HCT116 (cell line): ENCODE results near the gene GLUD1.
"Not testable (repeated sequence)": the region's sequence is repeated elsewhere in the genome, so short reads cannot be mapped to it uniquely, and the experiment has no call there.

Source experiments
- CTCF ChIP-seq, 3 experiments: fragments of 200-600 bp in 1 of 3; sonication (generic) in 1 of 3; IDR thresholded peaks in 2 of 3; conservative IDR thresholded peaks in 1 of 3; 2 replicates each; pipeline ENCODE4 v1.5.1; 2012 to 2017; ENCODE audit warnings: low read depth in 2 of 3, low read length in 2 of 3, antibody characterized with exemption in 1 of 3, borderline replicate concordance in 1 of 3, control low read depth in 1 of 3, mild to moderate bottlenecking in 1 of 3, mixed read lengths in 1 of 3, mixed run types in 1 of 3, moderate library complexity in 1 of 3; ENCODE audit not compliant: insufficient read depth in 1 of 3
- POLR2AphosphoS5 ChIP-seq: IDR thresholded peaks from 2 replicates; pipeline ENCODE4 v1.6.1; 2011; ENCODE audit warnings: mild to moderate bottlenecking, low read depth, low read length, moderate library complexity
- ZNF274 ChIP-seq: fragments of 200-500 bp; sonication (Bioruptor generic); IDR thresholded peaks from 2 replicates; pipeline ENCODE4 v1.6.1; 2014; ENCODE audit warnings: mild to moderate bottlenecking, low read depth, low read length, inconsistent platforms

- TF ChIP-seq CTCF (IDR thresholded peaks at IDR 0.05 in 2 of 3, conservative IDR thresholded peaks at IDR 0.05 in 1 of 3; ENCODE audit: borderline replicate concordance in 1 of 3, insufficient read depth in 1 of 3, low read depth in 2 of 3, low read length in 2 of 3); POLR2AphosphoS5; ZNF274: not testable (repeated sequence)
Measured at GRCh38 chr10:87082219-87082618, 12.4 kb downstream of the GLUD1 start.
